HUES48 (cell line): ENCODE results near the gene KIF15.
"Not testable (repeated sequence)": the region's sequence is repeated elsewhere in the genome, so short reads cannot be mapped to it uniquely, and the experiment has no call there.

Experiments
- H3K27ac ChIP-seq: one replicate; pipeline ENCODE4 v1.7.0; 2013; ENCODE audit warnings: low read depth, low read length, inconsistent platforms
- H3K27me3 ChIP-seq: 2 replicates; pipeline ENCODE4 v1.6.1; 2013; ENCODE audit warnings: mild to moderate bottlenecking, low read length; ENCODE audit not compliant: control insufficient read depth, insufficient read depth
- H3K36me3 ChIP-seq: 2 replicates; pipeline ENCODE4 v1.6.1; 2013; ENCODE audit warnings: low read length; ENCODE audit not compliant: control insufficient read depth, insufficient read depth
- H3K4me1 ChIP-seq: 2 replicates; pipeline ENCODE4 v1.6.1; 2013; ENCODE audit warnings: mild to moderate bottlenecking, low read length; ENCODE audit not compliant: control insufficient read depth, insufficient read depth
- H3K4me3 ChIP-seq: 2 replicates; pipeline ENCODE4 v1.5.1; 2013; ENCODE audit warnings: mild to moderate bottlenecking, low read depth, low read length
- H3K9ac ChIP-seq: 2 replicates; pipeline ENCODE4 v1.6.1; 2013; ENCODE audit warnings: mild to moderate bottlenecking, low read depth, low read length, moderate library complexity
- H3K9me3 ChIP-seq: 2 replicates; pipeline ENCODE4 v1.6.1; 2013; ENCODE audit warnings: low read length; ENCODE audit not compliant: control insufficient read depth, insufficient read depth

The KIF15 gene

GRCh38 chr3:44827196-44827595, 65.6 kb downstream of the KIF15 start:
- Histone ChIP-seq H3K4me3 (no peak overlapping the region), H3K36me3 (peaks cover 72% of the 10 kb centered on the region), H3K27ac (no peak overlapping the region), H3K9me3 (no peaks in the 10 kb centered on the region), H3K4me1 (no peaks in the 10 kb centered on the region), H3K27me3 (no peaks in the 10 kb centered on the region), H3K9ac (no peak overlapping the region)

- peaks cover 69% of the 10 kb centered on the region for H3K36me3 ChIP-seq
- no peaks in the 10 kb centered on the region for H3K9me3 ChIP-seq
- no peaks in the 10 kb centered on the region for H3K4me1 ChIP-seq
- no peak overlapping the region for H3K4me3 ChIP-seq
- no peak overlapping the region for H3K9ac ChIP-seq
- H3K27ac ChIP-seq, result no peak overlapping the region
- no peaks in the 10 kb centered on the region for H3K27me3 ChIP-seq
Observed at GRCh38 chr3:44831232-44831631, 69.6 kb downstream of the KIF15 start.

GRCh38 chr3:44832032-44832431, 70.4 kb downstream of the KIF15 start:
- Histone ChIP-seq H3K4me1 (no peaks in the 10 kb centered on the region), H3K27me3 (no peaks in the 10 kb centered on the region), H3K27ac (no peak overlapping the region), H3K36me3 (peaks cover 68% of the 10 kb centered on the region), H3K9me3 (0 out of 2 replicates have a peak, but pooled peaks cover 4% of the 10 kb centered on the region), H3K4me3 (no peak overlapping the region), H3K9ac (no peak overlapping the region)

- no peak overlapping the region for H3K4me3 ChIP-seq
- H3K36me3 ChIP-seq, result peaks cover 69% of the 10 kb centered on the region
- no peak overlapping the region for H3K9ac ChIP-seq
- no peaks in the 10 kb centered on the region for H3K4me1 ChIP-seq
- H3K27ac ChIP-seq, result no peak overlapping the region
- no peaks in the 10 kb centered on the region for H3K27me3 ChIP-seq
- H3K9me3 ChIP-seq, result 0 out of 2 replicates have a peak, but pooled peaks cover 4% of the 10 kb centered on the region
Observed at GRCh38 chr3:44832965-44833364, 71.4 kb downstream of the KIF15 start.

- H3K9ac ChIP-seq, result no peak overlapping the region
- peaks cover 4% of the 10 kb centered on the region; the same call in 1 of the 2 replicates for H3K9me3 ChIP-seq
- H3K27ac ChIP-seq, result no peak overlapping the region
- H3K27me3 ChIP-seq, result no peaks in the 10 kb centered on the region
- peaks cover 69% of the 10 kb centered on the region for H3K36me3 ChIP-seq
- no peak overlapping the region for H3K4me3 ChIP-seq
- no peaks in the 10 kb centered on the region for H3K4me1 ChIP-seq
Observed at GRCh38 chr3:44833394-44833793, 71.8 kb downstream of the KIF15 start.

- Histone ChIP-seq H3K27me3 (no peaks in the 10 kb centered on the region), H3K27ac (no peak overlapping the region), H3K36me3 (peaks cover 77% of the 10 kb centered on the region), H3K9ac (no peak overlapping the region), H3K9me3 (peaks cover 4% of the 10 kb centered on the region; the same call in 1 of the 2 replicates), H3K4me1 (no peaks in the 10 kb centered on the region), H3K4me3 (no peak overlapping the region)
Observed at GRCh38 chr3:44835684-44836083, 74.1 kb downstream of the KIF15 start.

- no peak overlapping the region for H3K9ac ChIP-seq
- no peaks in the 10 kb centered on the region for H3K27me3 ChIP-seq
- H3K36me3 ChIP-seq, result peaks cover 86% of the 10 kb centered on the region
- H3K4me3 ChIP-seq, result no peak overlapping the region
- no peak overlapping the region for H3K27ac ChIP-seq
- no peaks in the 10 kb centered on the region; the same call in 1 of the 2 replicates for H3K9me3 ChIP-seq
- no peaks in the 10 kb centered on the region for H3K4me1 ChIP-seq
Observed at GRCh38 chr3:44842376-44842775, 80.8 kb downstream of the KIF15 start.

- no peaks in the 10 kb centered on the region for H3K27me3 ChIP-seq
- H3K36me3 ChIP-seq, result peaks cover 61% of the 10 kb centered on the region
- no peaks in the 10 kb centered on the region for H3K4me1 ChIP-seq
- H3K9ac ChIP-seq, result no peak overlapping the region
- H3K4me3 ChIP-seq, result no peak overlapping the region
- no peak overlapping the region for H3K27ac ChIP-seq
- no peaks in the 10 kb centered on the region for H3K9me3 ChIP-seq
Observed at GRCh38 chr3:44845528-44846520, 84.2 kb downstream of the KIF15 start.

GRCh38 chr3:44848634-44849033, 87.0 kb downstream of the KIF15 start:
- Histone ChIP-seq H3K4me3 (no peak overlapping the region), H3K36me3 (peaks cover 57% of the 10 kb centered on the region), H3K9ac (no peak overlapping the region), H3K9me3 (no peaks in the 10 kb centered on the region), H3K4me1 (no peaks in the 10 kb centered on the region), H3K27ac (no peak overlapping the region), H3K27me3 (no peaks in the 10 kb centered on the region)

GRCh38 chr3:44856663-44857062, 95.1 kb downstream of the KIF15 start:
- not testable (repeated sequence) for H3K4me3 ChIP-seq, H3K27ac ChIP-seq, H3K4me1 ChIP-seq, H3K27me3 ChIP-seq, H3K9me3 ChIP-seq, H3K9ac ChIP-seq
- peaks cover 29% of the 10 kb centered on the region for H3K36me3 ChIP-seq

GRCh38 chr3:44860117-44860516, 98.5 kb downstream of the KIF15 start:
- no peak overlapping the region for H3K9ac ChIP-seq
- no peak overlapping the region for H3K4me3 ChIP-seq
- 0 out of 2 replicates have a peak, but pooled peaks cover under 1% of the 10 kb centered on the region for H3K36me3 ChIP-seq
- H3K9me3 ChIP-seq, result no peaks in the 10 kb centered on the region
- peaks cover 6% of the 10 kb centered on the region for H3K4me1 ChIP-seq
- no peak overlapping the region for H3K27ac ChIP-seq
- H3K27me3 ChIP-seq, result no peaks in the 10 kb centered on the region
